GM12801 (cell line): ENCODE results near the gene IL12RB2.

Experiments
- CTCF ChIP-seq: IDR thresholded peaks from one replicate; pipeline ENCODE4 v1.5.1; 2011; ENCODE audit warnings: control low read depth; ENCODE audit not compliant: insufficient read length; ENCODE audit errors: extremely low read depth

IL12RB2 gene

GRCh38 chr1:67274623-67275325 lies 32.9 kb upstream of the IL12RB2 start:
- TF ChIP-seq CTCF = no peak

GRCh38 chr1:67280696-67281095 lies 27.0 kb upstream of the IL12RB2 start:
- TF ChIP-seq CTCF = no peak

GRCh38 chr1:67281244-67281643 lies 26.4 kb upstream of the IL12RB2 start:
- no peak for TF ChIP-seq CTCF

- no peak for TF ChIP-seq CTCF
Measured at GRCh38 chr1:67285780-67286488, 21.7 kb upstream of the IL12RB2 start.

GRCh38 chr1:67290236-67290635 lies 17.4 kb upstream of the IL12RB2 start:
- TF ChIP-seq CTCF = no peak

GRCh38 chr1:67294836-67295617 lies 12.6 kb upstream of the IL12RB2 start:
- TF ChIP-seq CTCF = no peak

- no peak for TF ChIP-seq CTCF
Measured at GRCh38 chr1:67298762-67299161, 8.9 kb upstream of the IL12RB2 start.
